IPS-NIHi7 (cell line): ENCODE results near the gene SNRNP40.
"Not testable (repeated sequence)": the region's sequence is repeated elsewhere in the genome, so short reads cannot be mapped to it uniquely, and the experiment has no call there.

Experiments used
- DNase-seq: peaks from one replicate; pipeline ENCODE4 v3.0.0; 2012; ENCODE audit warnings: mixed read lengths; ENCODE audit errors: extremely low spot score

The SNRNP40 gene

DNA sequence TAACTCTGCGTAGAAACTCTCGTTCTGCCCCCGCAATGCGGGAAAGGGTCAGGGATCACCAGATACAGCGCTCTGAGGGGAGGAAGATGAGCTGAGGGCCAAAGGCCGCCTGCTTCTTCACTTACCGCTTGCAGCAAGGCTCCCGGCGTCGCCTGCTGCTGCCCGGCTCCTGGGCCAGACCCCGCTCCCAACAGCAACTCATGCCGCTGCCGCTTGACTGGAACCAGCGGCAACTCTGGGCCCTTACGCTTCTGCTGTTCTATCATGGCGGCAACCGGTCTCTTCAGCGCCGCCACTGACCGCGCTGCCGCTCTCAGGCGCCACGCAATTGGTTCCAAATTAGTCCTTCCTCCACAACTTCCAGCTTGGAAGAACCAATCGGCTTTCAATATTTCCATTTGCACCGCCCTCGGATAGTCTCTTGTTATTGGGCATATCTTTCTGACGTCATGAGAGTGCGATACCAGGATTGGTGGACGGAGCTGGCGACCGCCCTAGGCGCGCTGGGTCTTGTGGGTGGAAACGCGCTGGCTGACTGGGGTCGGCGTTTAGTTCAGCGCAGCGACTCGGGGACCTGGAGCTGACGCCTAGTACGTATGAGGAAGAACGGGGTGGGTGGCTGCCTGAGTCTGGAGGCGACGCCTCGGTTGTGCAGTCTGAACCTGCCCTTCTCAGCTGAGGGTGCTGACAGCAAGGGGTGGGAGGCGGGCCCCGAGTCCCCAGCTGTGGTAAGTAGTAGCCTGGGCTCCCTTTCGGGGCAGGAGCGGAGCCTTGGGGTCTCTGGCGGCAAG, at the start of gene SNRNP40, which contains the start of gene ZCCHC17:
Gene SNRNP40, minus strand, starts transcription at position 303 of the 791 bp plus-strand sequence. Its CDS starts 37 bp downstream, at position 266.
Gene ZCCHC17, plus strand, starts transcription at position 547 of the 791 bp plus-strand sequence. CDS start 13,067 bp downstream, outside the sequence.
- DNase-seq: peak; percentile 100

DNA sequence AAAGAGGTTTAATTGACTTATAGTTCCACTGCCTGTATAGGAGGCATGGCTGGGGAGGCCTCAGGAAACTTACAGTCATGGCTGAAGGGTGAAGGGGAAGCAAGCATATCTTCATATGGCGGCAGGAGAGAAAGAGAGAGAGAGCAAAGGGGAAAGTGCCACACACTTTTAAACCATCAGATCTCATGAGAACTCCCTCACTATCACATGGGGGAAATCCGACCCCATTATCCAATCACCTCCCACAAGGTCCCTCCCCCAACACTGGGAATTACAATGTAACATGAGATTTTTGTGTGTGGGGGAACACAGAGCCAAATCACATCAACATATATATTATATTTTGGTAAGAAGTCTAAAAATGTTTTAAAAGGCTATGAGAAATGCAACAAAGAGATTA, 49.0 kb upstream of the SNRNP40 start:
- no peak for DNase-seq

DNA sequence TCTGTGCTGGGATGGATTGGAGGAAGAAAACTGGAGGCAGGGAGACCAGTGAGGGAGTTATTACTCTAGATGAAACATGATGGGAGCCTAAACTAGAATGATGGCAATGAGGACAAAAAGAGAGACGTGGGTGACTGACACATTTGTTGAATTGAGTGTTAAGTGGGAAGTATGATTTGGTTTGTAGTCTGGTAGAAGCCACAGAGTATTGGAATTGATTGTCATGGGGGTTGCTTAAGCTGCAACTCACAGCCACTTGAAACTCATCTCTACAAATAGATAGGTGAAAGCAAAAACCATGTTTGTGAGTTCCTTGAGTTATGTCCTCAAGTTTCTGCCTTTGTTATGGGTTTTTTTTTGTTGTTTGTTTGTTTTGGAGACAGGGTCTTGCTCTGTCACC, 47.9 kb upstream of the SNRNP40 start:
- no peak for DNase-seq

DNA sequence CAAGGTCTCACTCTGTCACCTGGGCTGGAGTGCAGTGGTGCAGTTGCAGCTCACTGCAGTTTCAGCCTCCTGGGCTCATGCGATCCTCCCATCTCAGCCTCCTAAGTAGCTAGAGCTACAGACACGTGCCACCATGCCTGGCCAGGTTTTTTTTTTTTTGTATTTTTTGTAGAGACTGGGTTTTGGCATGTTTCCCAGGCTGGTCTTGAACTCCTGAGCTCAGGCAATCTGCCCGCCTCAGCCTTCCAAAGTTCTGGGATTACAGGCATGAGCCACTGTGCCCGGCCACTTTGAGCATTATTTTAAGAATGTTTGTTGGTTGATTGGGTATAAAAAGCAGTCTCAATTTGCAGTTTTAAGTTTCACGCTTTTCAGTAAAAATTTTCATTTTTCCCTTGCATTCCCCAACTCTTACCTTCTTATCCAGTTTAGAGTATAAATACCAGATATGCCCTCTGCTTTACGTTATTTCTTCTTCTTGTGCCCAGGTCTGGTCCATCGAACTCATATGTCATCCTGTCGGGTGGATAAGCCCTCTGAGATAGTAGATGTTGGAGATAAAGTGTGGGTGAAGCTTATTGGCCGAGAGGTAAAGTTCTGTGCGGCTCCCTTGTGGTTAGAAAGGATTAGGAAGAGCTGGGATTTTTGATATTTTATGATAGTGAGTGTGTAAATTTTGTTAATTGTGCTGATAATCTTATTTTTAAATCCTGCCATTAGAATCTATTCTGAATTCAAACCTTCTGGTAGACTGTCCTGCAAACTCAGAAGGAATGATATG, 40.3 kb upstream of the SNRNP40 start:
- DNase-seq: no peak

DNA sequence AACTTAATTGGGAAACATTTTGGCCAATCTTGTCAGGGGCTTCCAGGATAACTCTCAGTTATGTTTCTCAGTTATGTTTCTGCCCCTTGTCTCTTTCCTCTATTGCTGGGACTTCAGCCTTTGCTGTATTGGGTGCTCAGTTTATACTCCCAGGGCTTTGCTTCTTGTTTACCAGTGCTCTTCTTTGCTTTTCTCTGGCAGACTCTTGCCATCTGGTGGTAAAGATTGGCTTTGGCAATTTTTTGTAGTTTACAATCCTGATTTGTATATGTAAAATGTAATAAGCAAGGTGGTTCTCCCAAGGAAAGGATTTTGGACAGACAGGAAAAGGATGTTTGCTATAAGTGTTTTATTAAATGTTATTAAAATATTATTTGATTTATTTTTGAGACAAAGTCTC, 38.4 kb upstream of the SNRNP40 start:
- DNase-seq: peak; percentile 53

DNA sequence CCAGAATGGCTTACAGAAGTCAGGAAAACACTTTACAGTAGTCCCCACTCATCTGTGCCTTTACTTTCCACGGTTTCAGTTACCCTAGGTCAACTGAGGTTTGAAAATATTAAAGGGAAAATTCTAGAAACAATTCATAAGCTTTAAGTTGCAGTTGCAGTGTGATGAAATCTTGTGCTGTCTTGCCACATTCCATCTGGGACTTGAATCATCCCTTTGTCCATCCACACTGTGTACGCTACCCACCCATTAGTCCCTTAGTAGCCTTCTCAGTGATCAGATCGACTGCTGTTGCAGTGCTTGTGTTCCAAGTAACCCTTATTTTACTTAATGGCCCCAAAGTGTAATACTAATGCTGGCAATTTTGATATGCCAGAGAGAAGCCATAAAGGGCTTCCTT, 30.8 kb upstream of the SNRNP40 start:
- no peak for DNase-seq

DNA sequence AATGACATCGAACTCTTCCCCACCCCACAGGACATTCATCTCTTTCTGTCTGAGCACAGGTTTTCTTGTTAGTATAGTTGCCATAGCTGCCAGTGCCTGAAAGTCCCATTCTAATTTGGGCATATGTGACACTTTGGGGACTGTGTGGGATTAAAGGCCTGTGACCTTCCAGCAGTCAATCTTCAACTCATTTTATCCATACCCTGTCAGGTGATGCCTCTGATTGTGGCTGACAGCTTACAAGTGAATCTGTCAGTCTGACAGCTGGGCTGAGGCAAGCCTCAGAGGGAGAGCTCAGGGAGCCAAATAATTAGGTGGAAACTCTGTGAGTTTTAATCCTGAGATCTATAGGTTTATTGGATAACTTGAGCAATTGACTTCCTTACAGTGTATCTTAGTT, 29.9 kb upstream of the SNRNP40 start:
- DNase-seq: no peak

DNA sequence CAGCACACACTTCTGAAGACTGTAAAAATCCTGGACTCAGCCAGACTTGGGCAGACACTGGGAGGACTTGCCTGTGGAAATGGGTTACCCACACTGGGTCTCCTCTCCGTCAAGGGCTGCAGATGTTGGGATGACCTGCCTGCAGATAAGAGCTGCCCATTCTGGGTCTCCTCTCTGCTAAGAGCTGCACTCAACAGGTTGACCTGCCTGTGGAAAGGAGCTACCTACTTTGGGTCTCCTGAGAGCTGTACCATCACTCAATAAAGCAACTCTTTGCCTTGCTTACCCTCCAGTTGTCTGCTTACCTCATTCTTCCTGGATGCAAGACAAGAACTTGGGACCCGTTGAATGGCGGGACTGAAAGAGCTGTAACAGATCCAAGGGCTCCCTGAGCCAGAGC, 28.4 kb upstream of the SNRNP40 start:
- no peak for DNase-seq

DNA sequence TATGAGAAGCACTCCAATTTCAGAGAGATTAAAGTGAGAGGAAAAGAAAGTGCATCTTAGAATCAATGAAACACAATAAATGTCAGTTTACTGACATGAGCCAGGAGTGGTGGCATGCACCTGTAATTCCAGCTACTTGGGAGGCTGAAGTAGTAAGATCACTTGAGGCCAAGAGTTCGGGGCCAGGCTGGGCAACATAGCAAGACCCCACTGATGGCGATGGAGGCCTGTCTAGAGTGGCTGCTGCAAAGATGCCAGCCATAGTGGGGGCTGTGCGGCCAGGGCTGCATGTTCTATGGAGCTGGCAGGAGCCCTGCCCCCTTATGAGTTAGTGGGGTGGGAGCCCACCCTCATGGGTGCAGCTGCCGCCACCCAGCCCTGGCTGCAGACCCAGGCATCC, 27.5 kb upstream of the SNRNP40 start:
- no peak for DNase-seq

DNA sequence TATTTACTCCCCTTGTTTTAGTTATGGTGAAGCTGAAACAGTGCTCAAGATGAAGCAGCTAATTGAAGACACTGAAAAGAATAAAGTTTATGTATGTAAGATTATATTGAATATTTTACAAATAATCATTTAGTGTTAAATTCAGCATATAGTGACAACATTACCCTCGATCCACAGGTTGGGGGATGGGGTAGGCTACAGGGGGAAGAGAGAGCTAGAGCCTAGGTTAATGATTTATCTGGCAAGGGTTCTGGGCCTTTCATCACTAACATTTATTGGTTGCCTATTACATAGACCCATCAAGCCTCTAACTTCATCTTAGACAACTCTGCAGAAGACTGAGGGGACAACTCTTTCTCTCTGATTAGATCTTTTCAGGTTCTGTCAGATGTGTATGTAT, 21.6 kb upstream of the SNRNP40 start:
- no peak for DNase-seq

DNA sequence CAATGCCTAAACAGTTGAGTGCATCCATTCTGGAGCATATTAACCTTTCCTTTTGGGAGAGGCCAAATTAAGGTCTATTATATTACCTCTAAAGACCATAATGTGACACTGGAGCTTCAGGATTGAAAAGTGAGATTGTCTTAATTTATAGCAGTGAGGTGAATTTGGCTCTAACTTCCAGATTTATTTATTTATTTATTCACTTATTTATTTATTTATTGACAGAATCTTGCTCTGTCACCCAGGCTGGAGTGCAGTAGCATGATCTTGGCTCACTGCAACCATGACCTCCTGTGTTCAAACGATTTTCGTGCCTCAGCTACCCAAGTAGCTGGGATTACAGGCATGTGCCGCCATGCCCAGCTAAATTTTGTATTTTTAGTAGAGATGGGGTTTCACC, 19.3 kb upstream of the SNRNP40 start:
- no peak for DNase-seq

DNA sequence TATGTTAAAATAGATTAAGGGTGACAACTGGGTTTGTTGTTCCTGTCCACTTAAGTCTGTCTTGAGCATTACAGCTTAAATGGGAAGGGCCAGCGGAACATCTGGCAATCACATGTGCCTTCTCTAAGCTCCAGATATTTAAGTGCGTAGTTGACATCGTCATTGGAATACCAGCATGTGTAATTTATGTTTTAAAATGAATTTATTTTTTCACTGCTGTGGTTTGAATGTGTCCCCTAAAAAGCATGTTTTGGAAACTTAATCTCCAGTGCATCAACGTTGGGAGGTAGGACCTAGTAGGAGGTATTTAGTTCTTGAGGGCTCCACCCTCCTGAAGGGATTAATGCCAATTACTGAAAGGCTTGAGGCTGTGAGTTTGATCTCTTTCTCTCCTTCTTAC, 13.6 kb upstream of the SNRNP40 start:
- no peak for DNase-seq

DNA sequence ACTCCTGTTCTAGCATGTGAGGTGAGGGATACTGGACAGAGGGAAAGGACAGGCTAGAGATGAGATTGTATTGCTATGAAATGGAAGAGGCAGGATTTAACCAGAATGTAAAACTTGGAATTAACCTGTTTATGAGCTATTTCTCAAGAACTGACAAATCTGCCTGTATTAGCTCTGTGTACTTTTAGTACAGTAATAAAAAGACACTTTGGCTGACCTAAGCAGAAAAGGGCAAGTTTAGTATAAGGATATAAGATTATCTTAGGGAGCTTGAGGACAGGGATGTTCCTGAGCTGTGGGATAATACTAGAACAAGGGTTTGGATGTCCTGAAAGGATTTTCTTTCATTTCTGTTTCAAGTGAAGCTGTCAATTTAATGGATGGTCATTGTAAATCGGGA, 11.4 kb upstream of the SNRNP40 start:
- no peak for DNase-seq

DNA sequence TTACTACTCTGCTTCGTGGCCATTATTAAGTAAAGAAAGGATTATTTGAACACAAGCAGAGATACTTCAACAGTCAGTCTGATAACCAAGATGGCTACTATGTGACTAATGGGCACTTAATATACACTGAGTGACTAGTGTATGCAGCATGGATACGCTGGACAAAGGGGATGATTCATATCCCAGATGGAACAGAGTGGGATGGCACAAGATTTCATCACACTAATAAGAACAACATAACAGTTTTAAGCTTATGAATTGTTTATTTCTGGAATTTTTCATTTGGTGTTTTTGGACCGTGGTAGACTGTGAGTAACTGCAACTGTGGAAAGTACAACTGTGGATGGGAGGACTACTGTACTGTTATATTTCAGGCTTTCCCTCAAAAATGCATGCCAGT, 9.7 kb upstream of the SNRNP40 start:
- DNase-seq: no peak

DNA sequence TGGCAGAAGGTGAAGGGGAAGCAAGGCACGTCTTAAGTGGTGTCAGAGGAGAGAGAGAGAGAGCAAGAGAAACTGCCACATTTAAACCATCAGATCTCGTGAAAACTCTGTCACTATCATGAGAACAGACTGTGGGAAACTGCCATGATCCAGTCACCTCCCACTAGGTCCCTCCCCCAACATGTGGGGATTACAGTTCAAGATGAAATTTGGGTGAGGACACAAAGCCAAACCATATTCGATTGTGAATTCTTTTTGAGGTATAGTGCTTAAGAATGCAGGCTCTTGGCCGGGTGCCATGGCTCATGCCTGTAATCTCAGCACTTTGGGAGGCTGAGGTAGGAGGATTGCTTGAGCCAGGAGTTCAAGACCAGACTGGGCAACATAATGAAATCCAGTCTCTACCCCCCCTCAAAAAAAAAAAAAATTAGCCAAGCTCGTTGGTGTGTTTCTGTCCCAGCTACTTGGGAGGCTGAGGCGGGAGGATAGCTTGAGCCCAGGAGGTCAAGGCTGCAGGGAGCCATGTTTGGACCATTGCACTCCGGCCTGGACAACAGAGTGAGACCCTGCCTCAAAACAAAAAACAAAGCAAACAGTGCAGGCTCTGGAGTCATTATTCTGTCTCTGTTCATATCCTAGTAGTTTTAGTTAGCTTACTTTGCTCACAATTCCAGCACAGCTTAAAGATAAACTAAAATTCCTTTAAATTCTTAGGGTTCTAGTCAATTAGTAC, 6.3 kb upstream of the SNRNP40 start:
- no peak for DNase-seq

DNA sequence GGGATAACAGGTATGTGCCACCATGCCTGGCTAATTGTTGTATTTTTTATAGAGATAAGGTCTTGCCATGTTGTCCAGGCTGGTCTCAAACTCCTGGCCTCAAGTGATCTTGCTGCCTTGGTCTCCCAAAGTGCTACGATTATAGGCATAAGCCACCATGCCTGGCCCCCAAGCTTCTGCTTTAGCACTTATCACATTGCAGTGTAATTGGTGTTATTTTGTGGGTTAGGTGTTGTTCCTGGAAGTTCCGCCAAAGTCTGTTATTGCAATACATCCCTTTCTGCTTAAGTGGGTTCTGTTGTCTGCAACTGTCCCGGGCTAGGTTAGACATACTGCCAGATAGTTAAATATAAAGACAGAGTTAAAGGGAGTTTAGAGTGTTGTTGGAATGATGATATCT, 3.6 kb upstream of the SNRNP40 start:
- no peak for DNase-seq

DNA sequence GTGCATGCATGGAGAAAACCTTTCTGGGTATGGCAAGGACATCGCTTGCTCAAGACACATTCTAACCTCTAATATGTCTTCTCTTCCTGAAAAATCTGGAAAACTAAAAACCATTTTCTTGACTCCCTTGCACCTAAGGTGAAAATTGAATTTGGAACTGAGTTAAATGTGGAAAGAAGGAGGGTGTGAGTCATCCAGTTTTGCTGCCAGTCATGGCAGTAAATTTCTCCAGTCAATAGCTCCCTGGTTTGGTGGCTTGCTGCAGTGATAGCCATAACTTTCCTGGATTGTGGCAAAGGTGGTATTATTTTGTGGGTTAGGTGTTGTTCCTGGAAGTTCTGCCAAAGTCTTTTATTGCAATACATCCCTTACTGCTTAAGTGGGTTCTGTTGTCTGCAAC, 2.8 kb upstream of the SNRNP40 start:
- DNase-seq: no peak

DNA sequence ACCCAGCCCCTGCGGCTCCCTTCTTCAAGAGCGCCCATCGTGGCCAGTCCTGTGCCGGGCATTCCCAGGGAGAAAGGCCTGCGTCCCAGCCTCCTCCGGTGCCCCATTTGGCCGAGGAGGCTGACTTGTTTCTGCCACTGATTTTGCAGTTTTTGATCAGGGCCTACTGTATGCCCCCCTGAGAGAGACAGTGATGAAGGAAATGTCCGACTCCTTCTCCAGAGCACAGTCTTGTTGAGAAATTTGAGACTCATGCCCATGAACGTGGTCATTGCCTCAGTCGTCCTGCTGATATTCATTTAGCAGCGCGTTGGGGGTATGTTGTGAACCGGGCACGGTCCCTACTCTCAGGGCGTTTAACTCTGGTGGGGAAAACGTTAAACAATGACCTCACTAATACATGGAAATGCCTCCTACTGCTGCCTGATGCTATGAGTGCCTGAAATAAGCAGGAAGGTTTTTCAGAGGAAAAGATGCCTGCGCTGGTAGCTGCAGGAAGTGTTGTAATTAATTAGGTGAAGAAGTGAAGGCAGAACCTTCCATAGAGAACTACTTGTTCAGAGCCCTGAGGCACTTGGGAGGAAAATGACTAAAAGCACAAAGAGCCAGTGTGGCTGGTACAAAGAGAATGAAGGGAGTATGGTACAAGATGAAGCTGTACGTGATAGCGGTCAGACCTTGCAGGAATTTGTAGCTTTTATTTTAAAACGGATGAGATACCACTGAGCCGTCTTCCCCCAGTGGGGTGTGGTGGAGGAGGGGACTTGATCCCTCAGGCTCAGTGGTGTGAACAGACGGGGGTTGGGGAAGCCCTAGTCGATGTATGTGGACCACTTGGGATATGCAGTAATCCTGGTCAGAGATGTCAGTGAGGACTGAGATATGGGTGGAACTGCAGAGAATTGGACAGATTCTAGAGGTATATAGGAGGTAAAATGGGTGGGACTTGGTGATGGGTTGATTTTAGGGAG, 974 bp upstream of the SNRNP40 start:
- peak; percentile 20 for DNase-seq

DNA sequence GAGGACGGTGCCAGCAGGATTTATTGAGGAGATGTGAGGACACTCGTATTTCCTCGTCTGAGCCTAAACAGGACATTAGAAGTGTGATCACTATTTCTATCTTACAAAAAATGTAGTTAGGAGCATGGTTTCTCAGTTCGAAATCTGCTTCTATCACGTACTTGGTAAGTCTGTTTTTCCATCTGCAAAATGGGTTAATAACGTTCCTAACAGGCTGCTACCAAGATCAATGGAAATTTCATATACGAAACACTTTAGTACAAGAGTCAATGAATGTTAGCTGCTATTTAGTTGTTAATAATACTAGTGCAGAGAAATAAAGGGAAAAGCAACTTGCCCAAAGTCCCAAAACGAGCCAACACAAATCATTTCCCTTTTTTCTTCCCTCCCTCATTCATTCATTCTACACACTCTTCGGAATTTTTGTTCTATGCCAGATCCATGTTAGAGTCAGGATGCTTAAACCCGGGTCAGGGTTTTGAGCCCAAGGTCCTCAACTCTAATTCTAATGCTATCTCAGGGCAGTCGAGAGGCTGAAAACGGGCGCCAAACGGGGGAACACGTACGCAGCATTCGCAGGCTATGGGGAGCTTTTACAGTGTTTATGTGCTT, 608 bp downstream of the SNRNP40 start:
- DNase-seq: no peak

DNA sequence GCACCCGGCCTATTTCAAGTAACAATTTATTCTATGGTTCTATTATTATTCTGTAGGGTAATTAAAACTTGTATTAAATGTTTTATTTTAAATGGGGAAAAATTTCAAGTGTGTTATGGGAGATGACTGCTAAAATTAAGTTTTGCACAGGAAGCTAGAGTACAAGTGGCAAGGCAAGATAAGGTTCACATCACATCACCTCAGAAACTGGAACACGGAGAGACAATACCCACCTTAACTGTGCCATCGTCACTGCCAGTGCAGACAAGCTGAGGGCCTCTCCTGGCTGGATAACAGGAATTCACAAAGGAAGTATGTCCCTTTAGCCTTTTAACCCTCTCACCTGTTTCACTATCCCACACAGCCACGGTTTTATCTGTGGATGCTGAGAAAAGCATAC, 7.6 kb downstream of the SNRNP40 start:
- DNase-seq: no peak

DNA sequence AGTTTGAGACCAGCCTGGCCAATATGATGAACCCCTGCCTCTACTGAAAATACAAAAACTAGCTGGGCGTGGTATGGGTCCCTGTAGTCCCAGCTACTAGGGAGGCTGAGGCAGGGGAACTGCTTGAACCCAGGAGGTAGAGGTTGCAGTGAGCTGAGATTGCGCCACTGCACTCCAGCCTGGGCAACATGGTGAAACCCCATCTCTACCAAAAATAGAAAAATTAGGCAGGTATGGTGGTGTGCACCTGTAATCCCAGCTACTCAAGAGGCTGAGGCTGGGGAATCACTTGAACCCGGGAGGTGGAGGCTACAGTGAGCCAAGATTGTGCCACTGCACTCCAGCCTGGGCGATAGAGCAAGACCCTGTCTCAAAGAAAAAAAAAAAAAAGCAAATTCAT, 8.8 kb downstream of the SNRNP40 start:
- DNase-seq: not testable (repeated sequence)
